HG03378 (cell line): ENCODE results near the gene HS1BP3.

ENCODE experiments used
- ATAC-seq: cut with Tn5 transposase; IDR thresholded peaks from one replicate; pipeline ENCODE4 v1.9.1; 2021; ENCODE audit warnings: mild to moderate bottlenecking, moderate library complexity; ENCODE audit not compliant: unreplicated experiment

The HS1BP3 gene

DNA sequence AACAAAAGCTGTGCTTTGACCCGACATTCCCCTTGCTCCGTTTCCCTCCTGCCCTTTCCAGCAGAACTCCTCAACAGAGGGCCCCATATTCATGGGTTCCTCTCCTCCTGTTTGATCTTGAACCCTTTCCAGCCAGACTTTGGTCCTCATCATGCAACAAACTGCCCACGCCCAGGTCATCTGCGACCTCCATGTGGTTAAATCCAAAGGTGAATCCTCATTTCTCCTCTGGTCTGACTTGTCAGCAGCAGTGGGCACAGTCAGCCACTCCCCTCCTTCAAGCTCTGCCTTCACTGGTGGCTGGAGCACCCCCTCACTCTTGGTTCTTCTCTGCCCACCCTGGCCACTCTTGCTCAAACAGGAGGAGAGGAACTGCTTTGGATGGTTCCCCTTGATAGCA, 2.7 kb downstream of the HS1BP3 start:
- no peak for ATAC-seq

DNA sequence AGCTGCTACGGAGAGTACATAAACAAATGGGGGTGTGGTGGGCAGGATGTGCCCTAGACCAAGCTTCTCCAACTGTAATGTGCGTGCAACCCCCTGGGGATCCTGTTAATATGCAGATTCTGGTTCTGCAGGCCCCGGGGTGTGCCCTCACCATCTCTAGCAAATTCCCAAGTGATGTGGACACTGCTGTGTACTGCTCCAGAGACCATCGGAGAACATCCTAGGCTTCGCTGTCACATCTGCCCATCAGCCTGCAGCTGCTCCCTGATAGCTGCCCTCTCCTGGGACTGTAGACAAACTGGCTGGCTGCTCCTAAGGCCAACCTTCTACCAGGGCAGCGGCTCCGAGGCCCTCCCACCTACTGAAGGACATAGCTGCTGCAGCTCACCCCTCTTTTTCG, 3.2 kb downstream of the HS1BP3 start:
- no peak for ATAC-seq

DNA sequence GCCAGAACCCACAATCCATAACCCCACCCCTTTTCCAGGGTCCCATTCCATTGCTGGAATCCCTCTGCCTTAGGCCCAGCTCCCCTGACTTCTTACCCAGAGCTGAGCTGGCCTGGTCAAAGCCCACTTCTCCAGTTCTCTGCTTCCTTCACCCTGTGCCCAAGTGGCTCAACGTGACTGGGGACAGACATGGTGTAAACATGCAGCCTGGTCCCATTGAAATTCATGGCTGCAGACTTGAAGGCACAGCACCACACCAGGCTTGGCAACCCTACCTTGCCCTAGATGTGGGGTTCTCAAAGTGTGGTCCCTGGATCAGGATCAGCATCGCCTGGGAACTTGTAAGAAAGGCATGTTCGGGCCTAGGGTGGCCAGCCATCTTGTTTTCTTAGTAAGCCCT, 3.7 kb downstream of the HS1BP3 start:
- ATAC-seq: no peak

DNA sequence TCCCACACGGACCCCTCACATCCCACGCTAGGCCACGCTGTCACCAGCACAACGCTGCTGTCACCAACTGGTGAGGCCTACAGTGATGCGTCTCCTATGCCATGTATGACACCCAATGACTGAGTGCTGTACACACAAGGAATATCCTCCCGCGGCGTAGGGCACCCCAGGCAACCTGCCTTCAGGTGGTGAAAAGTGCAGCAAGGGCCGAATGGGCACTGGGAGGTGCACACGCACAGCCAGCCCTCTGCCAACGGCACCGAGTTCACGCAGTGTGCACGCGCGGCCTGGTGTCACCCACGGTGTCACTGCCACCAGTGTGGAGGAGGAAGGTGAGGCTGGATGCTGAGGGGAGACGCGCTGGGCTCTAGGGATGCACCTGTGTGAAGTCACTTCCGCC, 4.5 kb downstream of the HS1BP3 start:
- no peak for ATAC-seq

DNA sequence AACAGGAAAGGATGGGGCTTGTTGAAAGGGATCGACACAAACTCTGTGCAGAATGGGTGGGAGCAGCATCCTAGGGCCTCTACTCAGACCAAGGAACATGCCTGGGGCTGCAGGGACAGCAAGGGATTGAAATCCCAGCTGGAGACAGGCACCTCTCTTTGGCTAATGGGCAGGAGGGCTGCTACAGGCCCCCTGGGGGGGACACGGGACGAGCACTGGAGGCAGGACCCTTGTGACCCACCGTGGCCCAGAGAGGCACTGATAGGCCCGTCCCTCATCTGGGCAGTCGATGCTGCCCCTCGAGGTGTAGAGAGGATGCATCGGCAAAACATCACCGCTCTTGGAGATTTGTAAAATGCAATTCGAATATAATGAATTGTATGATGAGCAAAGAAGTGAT, 5.1 kb downstream of the HS1BP3 start:
- ATAC-seq: no peak

DNA sequence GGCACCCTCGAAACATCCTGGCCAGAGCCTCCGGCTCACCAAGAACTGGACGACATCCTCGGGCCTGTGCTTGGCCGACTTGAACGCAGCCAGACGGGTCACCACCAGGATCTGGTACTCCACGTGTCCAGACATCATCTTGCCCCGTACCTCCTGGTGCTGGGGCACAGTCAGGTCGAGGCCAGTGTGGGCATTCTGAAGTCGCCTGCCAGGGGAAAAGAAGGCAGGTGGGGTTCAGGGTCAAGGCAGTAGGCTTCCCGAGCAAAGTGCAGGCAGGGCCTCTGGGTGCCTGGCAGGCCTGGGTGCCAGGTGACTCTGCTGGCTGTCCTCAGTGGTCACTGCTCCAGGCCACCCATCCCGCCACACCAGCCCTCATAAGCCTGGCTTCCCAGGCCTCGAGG, 5.6 kb downstream of the HS1BP3 start:
- no peak for ATAC-seq

DNA sequence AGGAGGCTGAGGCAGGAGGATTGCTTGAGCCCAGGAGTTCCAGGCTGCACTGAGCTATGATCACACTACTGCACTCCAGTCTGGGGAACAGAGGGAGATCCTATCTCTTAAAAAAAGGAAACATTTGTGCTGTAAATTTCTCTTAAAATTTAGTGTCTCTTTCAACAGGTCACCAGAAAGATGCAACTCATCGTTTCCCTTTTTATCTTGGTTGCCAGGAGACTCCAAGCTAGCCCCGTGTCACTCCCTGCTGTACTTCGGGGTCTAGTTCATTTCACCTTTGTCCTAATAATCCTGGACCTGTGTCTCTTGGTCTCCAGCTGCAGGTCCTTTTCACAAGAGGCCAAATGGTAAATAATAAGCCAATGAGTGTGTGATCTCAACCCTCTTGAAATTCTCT, 7.1 kb downstream of the HS1BP3 start:
- no peak for ATAC-seq

DNA sequence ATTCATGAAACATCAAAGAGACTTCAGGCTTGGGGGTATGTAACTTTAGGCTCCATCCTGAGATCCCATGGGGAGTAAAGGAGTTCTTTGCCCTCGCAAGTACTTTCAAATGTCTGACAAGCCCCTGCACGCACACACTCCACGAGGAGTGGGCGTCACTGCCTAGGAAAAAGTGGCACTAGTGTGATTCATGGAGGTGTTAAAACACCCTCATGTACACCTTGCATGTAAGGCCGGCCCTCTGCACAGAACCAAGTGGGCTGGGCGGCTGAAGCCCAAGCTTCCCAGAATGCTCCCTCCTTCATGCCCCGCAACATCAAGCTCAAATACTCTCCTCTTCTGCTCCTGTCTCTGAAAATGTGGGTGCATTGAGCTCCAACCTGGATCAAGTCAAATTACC, 7.8 kb downstream of the HS1BP3 start:
- ATAC-seq: no peak

DNA sequence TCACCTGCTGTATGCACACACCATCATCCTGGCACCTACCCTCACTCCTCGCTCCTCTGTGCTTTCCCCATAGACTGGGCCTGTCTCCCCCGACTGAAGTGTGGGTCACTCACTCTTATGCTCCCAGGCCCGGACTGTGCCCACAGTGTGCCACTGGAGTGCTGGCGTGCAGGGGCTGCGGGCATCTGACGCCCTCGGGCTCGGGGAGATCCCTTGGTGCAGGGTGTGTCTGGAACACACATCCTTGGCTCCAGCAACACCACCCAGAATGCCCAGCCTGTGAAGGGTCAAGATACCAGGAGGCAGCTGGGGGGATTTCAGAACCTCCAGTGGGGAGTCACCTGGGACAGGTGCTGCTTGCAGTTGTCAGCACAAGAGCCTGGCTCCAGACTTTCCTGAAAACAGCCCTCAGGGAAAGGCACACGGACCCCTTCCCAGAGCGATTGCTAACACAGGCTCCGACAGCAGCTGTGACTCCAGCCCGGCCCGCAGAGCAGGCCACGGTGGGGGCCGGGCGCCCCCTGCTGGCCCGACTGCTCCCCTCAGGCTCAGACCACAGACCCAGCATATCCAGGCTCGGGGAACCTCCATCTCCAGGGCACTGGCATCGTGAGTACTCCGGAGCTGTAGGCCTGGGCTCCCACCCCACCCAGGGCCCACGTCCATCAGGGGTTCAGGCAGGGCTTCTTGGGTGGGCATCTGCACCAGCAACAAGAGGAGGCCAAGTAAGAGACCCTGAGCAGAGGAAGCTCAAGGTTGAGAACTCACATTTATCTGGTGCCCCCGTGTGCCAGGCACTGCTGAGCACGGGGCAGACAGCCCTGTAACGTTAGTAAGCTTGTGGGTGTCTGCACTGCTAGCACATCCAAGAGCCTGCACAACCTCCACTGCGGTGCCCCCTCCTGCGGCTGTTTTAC, 8.6 kb downstream of the HS1BP3 start:
- ATAC-seq: peak; percentile 82

DNA sequence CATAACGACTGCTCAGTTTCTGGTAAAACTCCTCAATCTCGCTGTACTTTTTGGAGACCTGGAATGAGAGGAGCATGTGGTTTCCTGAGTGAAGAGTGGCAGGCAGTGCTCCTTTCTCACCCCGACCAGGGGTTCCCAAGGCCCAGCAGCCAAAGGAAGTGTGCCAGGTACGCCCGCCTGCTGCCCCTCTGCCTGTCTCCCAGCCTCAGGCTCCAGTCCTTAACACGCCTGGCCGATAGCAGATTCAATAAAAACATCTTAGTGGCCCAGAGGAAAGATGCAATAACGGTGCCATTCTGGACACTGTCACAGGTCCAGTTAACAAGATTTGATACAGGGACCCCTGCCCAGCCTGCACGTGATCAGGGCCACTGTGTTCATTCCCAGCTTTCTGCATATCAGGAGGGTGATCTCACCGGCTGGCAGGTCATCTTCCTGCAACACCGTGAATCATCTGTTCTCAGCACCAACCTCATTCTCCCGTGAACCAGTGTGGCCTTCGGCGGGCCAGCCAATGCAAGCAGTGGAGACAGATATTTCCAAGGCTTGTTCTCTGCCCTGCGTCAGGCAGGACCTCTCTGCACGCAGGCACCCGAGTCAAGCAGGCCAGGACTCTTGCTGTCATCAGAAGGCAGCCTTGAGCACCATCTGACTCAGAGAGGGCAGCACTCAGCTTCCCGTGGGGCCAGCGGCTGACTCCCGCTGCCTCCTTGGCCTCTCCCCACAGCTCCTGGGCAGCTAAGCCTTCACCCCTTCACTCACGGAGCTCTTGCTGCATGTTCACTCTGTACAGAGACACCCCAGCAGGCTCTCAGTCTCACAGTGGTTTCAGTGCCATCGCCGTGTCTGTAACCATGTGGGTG, 9.5 kb downstream of the HS1BP3 start:
- no peak for ATAC-seq

DNA sequence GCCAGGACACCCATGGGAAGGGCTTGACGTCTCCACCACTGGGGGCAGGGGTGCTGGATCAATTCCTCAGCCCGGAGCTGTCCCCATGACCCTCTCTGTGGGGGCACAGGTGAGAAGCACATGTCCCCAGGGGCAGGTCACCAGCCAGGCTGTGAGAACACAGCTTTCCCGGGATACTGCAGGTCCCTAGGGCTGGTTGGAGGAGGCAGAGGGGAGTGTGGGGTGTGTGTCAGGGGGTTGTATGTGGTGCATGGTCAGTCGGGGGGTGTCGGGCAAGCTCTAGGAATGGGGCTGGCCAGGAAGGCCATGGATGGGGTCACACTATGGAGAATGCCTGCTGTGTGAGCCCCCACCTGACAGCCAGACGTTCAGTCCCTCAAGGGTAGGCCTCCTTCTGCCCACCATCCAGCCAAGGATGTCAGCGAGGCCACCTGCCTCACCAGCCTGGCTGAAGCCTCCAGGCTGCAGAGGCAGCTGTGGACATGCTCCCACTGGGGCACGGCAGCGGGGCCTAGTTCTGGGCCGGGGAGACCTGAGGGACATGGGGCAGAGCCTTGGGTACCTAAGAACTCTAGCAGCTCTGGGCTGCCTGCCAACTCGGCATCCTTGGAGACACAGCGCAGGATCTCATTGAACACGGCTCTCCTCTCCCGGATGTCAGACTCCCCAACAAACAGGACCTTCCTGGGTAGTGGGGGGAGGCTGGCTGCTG, 10.3 kb downstream of the HS1BP3 start:
- ATAC-seq: no peak

DNA sequence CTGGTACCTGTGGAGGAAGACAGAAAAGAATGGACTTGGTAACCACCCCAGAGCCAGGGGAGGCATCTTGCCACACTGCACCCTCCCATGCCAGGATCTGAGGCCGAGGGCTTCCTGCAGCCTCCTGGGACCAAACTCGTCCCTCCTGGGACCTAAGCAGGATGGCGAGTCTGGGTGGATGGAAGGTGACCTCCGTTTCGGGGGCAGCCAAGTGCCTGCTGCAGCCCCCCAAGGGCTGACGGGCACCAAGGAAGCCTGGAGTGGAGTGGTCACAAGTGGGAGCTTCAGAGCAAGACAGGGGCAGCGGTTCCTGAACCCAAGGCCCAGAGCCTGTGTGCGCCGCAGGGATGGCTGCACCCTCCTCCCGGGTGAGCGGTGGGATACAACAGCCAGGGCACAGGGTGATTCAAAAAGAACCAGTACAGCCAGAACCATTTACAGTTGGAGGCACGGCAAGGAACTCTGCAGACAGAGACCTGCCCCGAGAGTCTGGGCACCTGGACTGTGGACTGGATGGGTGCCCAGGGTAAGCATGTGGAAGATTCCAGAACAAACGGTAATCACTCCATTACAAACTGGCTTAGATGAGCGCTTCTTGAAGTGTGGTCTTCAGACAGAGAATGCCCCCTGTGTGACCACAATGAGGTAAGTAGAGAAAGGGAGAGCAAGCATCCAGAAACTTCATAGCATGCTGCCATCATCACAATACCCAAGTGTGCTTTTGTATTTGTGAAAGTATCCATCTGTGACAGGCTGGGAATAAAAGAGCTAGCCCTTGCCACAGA, 12.1 kb downstream of the HS1BP3 start:
- no peak for ATAC-seq

DNA sequence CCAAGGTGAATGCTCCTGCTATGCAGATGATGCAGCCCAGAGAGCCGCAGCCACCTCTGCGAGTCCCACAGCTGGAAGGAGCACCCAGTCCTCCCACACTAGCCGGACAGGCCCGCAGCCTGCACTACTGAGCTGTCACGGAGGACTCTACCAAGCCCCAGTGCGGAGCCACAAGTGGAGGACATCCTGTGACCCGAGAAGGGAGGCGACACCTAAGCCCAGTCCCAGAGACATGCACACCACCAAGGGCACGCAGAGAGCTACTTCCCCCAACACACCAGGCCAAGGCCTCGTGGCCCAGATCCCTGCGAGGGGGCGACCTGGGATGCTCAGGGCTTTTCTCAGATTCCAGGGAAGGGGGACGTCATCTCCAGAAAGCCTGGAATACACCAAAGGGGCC, 12.9 kb downstream of the HS1BP3 start:
- no peak for ATAC-seq

DNA sequence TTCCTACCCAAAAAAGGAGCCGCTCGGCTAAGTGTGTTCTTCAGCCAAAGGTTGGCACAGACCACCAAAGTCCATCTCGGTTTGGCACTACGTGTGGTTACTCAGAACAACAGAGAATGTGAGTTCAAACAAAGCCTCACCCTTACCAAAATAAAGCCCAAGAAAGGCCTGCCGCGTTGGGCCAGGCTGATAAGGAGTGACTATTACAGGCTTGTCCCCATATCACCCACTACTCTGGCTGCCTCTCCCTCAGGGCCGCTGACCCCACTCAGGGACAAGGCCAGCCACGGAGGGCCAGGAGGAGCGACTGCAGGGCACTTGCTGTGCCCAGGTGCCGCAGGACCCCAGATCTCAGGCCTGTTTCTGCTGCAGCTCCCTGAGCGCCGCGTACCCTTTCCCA, 13.8 kb downstream of the HS1BP3 start:
- ATAC-seq: no peak

DNA sequence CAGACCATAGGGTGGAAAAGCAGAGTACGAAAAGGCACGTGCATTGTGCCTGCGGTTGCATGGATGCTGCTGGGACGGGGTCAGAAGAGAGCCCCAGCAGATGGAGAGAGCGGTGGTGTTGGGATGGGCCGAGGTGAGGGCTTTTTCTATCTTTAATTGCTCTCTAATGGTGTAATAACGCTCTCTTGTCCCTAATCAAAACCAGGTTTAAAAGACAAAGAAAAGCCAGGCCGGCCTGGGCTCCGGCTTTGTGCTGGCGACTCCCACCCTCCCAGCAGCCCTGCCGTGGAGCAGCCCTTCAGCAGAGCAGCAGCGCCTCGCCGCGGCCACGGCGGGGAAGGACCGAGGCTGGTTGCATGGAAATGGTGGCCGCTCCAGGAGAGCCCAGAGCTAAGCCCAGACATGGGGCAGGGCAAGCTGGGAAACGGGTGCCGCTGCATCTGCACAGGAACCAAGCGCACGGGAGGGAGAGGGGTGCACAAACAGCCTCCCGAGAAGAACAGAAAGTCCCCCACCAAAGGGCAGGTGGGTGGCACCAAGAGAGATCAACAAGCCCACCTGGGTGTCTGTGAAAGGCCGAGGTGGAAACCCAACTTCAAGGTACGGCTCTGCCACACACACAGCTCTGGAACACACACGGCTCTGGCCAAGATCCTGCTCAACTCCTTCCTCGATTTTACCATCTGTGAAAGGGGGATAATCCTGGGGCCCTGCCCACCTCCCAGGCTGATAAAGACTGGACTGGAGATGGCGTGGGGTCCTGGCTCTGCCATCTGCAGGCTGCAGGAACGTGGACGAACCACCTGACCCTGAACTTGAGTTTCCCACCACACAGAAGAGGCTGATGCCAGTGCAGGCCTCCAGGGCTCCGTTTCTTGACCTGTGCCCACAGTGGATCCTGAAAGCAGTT, 15.0 kb downstream of the HS1BP3 start:
- peak; percentile 68 for ATAC-seq

DNA sequence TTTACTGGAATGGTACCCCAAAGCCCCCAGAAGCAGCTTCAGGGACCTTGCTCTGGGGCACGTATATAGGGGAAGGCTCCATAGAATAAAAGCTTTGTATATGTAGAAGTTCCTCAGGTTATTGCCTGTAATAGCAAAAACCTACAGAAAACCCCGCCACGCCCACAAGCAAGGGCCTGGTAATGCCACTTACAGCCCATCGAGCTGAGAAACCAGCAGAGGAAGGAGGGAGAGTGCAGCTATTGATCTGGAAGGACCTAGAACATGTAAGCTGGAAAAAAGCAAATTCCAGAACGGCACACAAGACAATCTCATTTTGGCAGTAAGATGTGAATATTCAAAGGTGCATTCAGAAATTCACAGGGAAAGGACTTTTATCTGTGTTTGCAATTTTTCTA, 15.8 kb downstream of the HS1BP3 start:
- ATAC-seq: no peak

DNA sequence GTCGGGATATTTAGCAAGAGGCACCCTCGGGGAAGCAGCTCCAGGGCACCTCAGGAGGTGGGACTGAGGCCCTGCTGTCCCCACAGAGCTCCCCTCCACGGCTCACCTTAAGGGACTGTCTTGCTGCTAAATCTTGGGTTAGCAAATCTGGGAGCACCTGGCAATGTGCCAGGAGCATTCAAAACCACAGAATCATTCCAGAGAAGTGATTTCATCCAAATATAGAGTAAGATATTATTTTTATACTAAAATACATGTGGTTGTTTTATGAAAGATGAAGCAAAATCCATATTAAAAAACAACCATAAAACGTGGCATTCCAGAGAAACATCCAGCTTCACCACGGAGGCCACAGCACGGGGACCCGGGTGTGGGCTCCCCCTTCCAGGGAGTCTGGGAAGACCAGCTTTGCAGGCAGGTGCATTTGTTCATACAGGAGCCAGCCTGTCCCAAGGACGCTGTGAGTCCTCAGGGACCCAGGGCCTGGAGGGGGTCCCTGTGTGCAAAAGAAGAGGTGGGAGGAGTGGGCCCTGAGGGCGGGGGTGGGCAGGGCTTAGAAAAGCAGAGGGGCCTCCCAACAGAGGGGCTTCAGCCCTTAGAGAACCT, 16.3 kb downstream of the HS1BP3 start:
- no peak for ATAC-seq

DNA sequence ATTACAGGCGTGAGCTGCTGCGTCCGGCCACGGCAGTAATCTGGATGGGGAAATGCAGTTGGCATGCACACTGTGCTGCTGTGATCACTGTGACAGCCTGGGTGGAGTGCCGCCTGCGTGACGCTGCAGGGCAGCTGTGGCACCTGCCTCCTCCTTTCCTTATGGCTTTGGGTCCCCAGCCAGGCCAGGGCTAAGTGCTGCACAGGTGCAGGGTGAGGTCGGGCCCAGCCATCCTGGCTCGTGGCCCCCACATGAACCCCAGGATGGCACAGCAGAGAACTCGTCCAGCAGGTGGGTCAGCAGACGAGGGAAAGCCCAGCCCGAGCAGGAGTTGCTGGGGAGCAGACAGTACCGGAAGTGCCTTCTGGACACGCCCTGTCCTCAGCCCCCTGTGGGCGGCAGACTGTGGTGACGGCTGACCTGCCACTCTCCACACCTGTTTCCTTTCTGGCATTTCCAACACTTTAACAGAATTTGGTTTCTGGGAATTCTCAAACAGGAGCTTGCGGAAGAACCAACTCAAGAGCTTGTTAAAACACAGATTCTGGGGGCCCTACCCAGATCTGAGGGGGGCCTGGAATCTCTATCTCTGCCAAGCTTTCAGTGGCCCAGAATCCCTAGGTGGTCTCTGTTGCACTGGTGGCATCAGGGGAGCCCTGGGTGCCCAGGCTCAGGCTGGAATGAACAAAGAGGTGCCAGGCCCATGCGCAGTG, 16.9 kb downstream of the HS1BP3 start:
- no peak for ATAC-seq

DNA sequence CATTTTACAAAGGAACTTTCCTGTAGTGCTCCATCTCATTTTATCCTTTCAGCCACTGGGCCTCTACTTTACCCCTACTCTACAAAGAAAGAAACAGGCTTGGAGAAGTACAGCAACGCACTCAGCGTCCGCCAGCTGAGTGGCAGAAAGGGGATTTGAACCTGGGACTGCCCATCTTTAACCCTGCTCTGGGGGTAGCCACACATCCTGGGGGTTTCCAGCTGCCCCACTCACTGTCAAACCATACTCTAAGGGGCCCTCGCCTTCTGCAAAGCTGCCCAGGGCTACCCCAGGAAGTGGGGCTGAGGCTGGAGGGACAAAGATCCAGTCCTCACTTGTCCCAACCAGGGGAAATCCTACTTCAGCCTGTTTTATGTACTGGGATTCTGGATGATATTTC, 17.9 kb downstream of the HS1BP3 start:
- no peak for ATAC-seq
